Measurements from ENCODE around the gene NUMB. TPM values are rescaled to one million over a fixed set of nuclear protein-coding genes. Genes with fewer than 3 reads are reported as not detected.

Gene NUMB
- polyA plus RNA-seq, 5 donors, result 70.7 to 110 (median 102) TPM

GRCh38 chr14:73467800-73468199 is 9.5 kb upstream of the NUMB start:
- DNase-seq, result no peak

DNA sequence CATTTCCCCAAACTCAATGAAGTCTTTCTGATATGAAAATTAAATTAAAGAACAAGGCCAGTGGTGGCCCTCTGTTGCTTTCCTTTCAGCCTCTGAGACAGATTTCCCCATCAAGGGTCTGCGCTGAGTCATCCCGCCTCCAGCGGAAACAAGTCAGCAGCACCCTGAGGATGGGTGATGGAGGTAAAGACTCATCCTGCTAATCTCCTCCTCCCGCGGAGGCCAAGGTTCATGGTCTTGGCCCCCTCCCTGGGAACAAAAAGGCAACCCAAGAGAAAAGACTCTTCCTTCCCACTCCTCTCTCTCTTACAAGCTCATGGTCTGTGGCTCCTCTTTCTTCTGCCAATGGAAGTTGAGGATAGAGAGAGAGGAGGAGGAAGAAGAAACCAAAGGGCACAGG is 9.0 kb upstream of the NUMB start:
- DNase-seq, result no peak

DNA sequence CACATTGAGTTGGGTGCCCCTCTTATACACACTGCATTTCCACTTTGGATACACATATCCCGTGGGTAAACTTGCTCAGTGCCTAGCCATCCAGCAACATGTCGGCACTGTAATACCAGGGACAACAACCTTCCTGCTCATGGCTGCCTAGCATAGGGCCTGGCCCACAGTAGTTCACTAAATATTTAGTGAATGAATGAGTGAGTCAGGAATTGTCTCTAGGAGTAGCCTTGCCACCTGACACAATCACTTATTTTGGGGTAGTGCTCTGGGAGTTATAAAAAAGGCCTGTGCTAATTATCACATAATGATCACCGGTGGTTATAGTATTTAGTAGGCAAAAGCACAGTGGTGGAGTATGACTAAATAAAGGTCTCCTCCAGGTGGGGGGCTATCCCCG is 8.5 kb upstream of the NUMB start:
- no peak for DNase-seq

- DNase-seq, result no peak
Observed at GRCh38 chr14:73465823-73466532, 7.6 kb upstream of the NUMB start.

GRCh38 chr14:73463411-73463810 is 5.1 kb upstream of the NUMB start:
- no peak for DNase-seq

- no peak for DNase-seq
Observed at GRCh38 chr14:73462815-73463214, 4.5 kb upstream of the NUMB start.

GRCh38 chr14:73462048-73462715 is 3.8 kb upstream of the NUMB start:
- DNase-seq, result peak in 1 of 2 donors; percentile 31

GRCh38 chr14:73461478-73462047 is 3.2 kb upstream of the NUMB start:
- no peak for DNase-seq

- DNase-seq, result no peak
Observed at GRCh38 chr14:73460691-73461127, 2.4 kb upstream of the NUMB start.

- DNase-seq, result no peak
Observed at GRCh38 chr14:73459959-73460358, 1.6 kb upstream of the NUMB start.

GRCh38 chr14:73457924-73458182 is 493 bp downstream of the NUMB start:
- DNase-seq, result peak in 1 of 2 donors; percentile 35

DNA sequence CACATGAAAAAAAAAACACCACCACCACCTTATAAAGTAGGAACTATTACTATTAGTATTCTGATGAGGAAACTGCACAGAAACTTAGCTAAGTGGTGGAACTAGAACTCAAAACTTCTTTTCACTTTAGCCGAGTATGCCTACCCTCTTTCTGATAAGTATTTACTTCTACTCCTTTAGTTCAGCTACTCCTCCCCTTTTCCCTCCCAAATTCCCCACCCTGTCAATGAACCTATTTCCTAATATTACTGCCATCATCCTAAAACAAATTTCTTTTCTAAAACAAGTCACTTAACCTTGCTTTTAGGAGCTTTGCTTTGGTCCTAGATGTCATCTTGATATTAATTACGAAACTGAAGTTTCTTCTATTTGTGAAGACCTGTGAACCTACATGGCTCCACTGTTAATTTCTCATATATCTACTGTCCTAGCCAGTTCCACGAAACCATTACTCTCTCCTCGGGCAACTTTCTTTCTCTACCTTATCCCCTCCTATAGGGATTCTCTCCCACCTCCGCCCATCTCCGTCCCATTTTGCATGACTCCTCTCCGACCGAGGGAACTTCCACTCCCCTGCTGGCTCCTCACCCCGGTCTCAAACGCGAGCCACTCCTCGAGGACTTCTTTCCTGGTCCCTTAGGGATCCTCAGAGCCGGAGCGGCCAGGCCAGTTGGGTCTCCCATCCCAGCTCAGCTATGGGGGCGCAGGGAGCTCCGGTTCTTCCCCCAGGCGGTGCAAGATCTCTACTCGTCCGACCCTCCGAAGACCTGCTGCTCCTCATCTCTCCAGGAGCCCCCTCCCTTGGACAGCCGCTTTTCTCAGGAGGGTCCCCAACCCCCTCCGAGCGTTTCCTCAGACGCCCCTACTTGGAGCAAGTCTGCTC is 1.1 kb downstream of the NUMB start:
- no peak for DNase-seq

GRCh38 chr14:73455294-73455693 is 3.1 kb downstream of the NUMB start:
- no peak for DNase-seq

DNA sequence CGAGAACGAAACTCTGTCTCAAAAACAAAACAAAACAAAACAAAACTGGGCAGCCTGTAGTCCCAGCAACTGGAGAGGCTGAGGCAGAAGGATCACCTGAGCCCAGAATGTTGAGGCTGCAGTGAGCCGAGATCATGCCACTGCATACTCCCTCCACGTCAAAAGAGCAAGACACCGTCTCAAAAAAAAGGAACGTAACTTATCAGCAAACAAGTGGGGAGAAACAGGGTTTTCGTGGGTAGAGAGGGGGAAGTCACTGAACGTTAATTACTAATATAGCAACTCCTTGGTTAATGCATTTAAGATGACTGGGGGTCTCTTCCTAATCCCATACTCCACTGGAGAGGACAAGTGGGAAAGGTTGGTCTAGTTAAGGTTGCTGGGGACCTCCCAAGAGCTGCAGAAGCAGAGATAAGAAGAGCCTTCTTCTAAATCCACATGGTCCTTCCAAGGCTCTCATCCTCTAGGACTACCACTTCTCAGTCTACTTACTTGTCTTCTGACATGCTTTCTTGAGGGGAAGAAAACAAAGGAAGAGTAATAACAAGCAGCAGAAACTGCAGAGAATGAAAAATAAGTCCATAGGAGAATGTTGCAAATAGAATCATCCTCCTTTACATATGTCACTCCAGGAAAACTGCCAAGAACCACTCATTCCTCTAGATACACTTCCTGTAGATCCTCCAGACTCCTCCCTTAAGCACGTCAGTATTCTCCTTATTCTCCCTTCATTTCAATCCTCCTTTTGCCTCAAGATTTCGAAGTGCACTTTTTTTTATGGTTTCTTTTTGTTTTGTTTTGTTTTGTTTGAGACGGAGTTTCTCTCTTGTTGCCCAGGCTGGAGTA is 5.8 kb downstream of the NUMB start:
- peak in 1 of 2 donors; percentile 47 for DNase-seq

DNA sequence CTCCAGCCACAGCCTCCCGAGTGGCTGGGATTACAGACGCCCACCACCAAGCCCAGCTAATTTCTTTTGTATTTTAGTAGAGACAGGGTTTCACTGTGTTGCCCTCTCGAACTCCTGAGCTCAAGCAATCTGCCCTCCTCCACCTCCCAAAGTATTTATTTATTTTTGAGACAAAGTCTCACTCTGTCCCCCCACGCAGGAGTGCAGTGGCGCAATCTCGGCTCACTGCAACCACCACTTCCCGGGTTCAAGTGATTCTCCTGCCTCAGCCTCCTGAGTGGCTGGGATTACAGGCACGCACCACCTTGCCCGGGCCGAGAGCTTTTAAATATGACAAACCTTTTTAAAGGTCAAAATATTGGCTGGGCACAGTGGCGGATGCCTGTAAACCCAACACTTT is 14.6 kb downstream of the NUMB start:
- no peak for DNase-seq

- DNase-seq, result no peak
Observed at GRCh38 chr14:73441286-73441685, 17.1 kb downstream of the NUMB start.

DNA sequence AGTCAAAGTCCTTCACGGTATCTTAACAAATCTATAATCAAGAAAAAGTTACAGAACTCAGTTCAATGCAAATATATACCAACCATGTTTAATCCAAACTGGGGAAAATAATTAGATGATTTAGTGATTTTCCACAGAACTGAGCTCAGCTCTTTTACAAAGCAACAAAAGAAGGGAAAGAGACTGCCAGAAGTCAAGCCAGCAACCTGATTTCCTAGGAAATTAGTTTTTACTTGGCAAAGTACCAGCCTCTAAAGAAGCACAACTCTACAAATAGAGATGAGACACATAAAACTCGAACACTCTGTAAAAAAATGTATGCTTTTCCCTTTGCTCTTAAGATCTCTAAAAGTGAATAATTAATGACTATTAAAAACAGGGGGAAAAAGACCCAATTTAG is 19.4 kb downstream of the NUMB start:
- no peak for DNase-seq

- no peak for DNase-seq
Observed at GRCh38 chr14:73437206-73437605, 21.1 kb downstream of the NUMB start.

- no peak for DNase-seq
Observed at GRCh38 chr14:73432124-73432523, 26.2 kb downstream of the NUMB start.

GRCh38 chr14:73428353-73428824 is 30.0 kb downstream of the NUMB start:
- DNase-seq, result peak; percentile 45 to 54

GRCh38 chr14:73427516-73428264 is 30.7 kb downstream of the NUMB start:
- no peak for DNase-seq

Measured in right lung (tissue), 5 donors.